Muscle of back (tissue), 11 donors: ENCODE measurements around the gene IMPG2. TPM values are rescaled to one million over a fixed set of nuclear protein-coding genes. Genes with fewer than 3 reads are reported as not detected.
A peak's percentile ranks its signal among the peaks of the same experiment; 100 is the strongest.

ENCODE experiments used
- DNase-seq, 3 donors: peaks; one replicate each; pipeline versions ENCODE4 v3.0.0 to v3.0.0-alpha.2; 2013
- polyA plus RNA-seq, 10 donors: library from polyadenylated mRNA; unstranded; fragments of 120-200 nt; gene quantifications; one replicate each; pipeline ENCODE4 v1.2.1, GENCODE V29; 2013; ENCODE audit not compliant: insufficient read length in 10 of 10

IMPG2 gene
- polyA plus RNA-seq, 10 donors = 0.30 to 2.9 (median 0.98) TPM

- no peak for DNase-seq
Measured at GRCh38 chr3:101278727-101279126, 41.6 kb downstream of the IMPG2 start.

DNA sequence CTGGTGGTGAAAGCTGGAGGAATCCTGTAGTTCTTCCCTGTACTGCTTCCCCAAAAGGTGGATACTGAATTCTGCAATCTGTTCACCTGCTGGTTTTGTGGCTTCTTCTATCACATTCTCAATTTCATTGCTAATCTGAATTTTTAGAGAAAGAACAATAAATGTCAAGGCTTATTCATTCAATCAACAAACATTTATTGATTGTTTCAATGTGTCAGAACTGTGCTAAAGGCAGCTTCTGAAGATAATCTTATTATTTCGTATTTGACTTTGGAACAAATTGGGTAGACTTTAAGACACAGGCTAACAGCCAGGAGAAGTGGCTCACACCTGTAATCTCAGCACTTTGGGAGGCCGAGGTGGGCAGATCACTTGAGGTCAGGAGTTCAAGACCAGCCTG, 46.8 kb downstream of the IMPG2 start:
- no peak for DNase-seq

GRCh38 chr3:101273156-101273555, 47.2 kb downstream of the IMPG2 start:
- DNase-seq = no peak

GRCh38 chr3:101271728-101272127, 48.6 kb downstream of the IMPG2 start:
- DNase-seq = no peak

DNA sequence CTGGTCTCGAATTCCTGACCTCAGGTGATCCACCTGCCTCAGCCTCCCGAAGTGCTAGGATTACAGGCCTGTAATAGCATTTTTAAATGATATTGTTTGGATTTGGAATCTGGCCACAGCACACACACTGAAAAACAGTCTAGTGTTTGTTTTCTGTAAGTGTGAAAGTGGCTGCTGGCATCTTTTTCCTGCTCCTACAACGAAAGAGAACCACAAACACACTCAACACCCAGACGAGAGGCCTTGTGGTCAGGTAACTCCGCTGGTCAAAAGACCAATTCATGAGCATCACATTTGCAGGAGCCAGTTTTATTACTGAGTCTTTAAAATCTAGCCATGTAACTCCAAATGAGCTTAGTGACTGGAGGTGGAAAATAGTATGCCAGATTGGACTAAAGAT, 50.2 kb downstream of the IMPG2 start:
- no peak for DNase-seq

GRCh38 chr3:101268971-101269671, 51.3 kb downstream of the IMPG2 start:
- no peak for DNase-seq

- DNase-seq = peak in 2 of 3 donors; percentile 24 to 51
Measured at GRCh38 chr3:101268141-101268540, 52.2 kb downstream of the IMPG2 start.

- DNase-seq = no peak
Measured at GRCh38 chr3:101266566-101266965, 53.8 kb downstream of the IMPG2 start.

- DNase-seq = no peak
Measured at GRCh38 chr3:101266071-101266470, 54.3 kb downstream of the IMPG2 start.

DNA sequence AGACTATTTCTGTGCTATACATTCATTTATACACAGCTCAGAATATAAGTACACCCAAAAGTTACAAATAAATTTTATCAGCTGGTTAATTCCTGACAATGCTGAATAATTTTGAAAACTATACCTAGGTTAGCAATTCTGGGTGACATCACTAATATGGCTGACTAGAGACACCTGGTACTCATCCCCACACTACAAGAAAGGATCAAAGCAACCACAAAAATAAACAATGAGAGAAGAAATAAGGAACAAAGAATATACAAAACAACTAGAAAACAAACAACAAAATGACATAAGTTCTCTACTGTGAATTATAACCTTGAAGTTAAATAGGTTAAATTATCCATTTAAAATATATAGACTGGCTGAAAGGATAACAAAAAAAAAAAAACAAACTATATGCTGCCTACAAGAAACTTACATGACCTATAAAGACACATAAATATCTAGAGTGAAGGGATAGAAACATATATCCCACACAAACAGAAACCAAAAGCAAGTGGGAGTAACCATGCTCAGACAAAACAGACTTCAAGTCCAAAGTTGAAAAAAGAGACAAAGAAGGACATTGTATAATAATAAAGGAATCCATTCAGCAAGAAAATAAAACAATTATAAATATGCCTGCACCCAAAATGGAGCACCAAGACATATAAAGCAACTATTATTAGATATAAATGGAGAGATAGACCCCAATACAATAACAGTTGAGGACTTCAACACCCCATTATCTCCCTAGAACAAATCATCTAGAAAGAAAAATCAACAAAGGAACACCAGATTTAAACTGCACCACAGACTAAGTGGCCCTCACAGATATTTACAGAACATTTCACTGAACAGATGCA, 57.8 kb downstream of the IMPG2 start:
- no peak for DNase-seq

GRCh38 chr3:101261506-101261905, 58.9 kb downstream of the IMPG2 start:
- DNase-seq = no peak

DNA sequence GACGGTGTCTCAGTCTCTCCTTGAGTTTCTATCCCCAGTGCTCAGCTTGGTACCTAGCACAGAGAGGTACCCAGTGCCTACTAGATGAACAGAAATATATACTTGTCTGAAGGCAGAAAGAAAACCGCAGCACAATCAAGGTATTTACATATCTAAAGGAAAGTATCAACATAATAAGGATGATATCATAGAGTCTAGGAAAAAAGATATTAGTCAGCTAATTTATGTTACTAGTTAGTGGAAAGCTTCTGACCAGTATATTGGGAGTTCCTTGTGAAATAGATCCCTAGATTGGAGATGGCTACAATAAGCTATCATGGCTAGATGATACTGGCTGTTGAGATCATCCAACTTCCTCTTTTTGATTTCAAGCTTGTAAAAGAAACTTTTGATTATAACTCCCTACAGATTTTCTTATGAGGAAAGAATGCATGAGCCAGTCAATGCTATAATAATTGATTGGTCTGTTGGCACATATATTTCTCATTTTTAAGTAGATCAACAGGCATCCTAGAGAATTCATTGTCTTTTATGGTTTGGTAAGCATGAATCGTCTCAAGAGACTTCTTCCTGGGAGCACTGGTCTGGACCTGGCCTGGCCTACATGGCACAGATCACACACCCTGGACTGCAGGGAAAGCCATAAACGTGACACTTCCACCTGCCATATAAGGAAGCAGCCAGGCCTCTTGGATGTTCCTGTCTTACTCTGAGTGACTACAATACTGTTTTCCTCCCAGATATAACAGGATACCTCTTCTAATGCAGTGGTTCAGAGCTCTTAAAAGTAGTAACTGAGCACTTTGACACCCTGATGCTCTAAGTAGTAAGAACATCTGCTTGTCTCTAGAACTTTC, 60.7 kb downstream of the IMPG2 start:
- DNase-seq = no peak

- DNase-seq = no peak
Measured at GRCh38 chr3:101256511-101256910, 63.9 kb downstream of the IMPG2 start.

- no peak for DNase-seq
Measured at GRCh38 chr3:101255441-101255840, 64.9 kb downstream of the IMPG2 start.

- DNase-seq = no peak
Measured at GRCh38 chr3:101253396-101253795, 67.0 kb downstream of the IMPG2 start.

- no peak for DNase-seq
Measured at GRCh38 chr3:101252945-101253344, 67.4 kb downstream of the IMPG2 start.

- no peak for DNase-seq
Measured at GRCh38 chr3:101252307-101252706, 68.1 kb downstream of the IMPG2 start.

GRCh38 chr3:101251441-101251840, 68.9 kb downstream of the IMPG2 start:
- DNase-seq = no peak

GRCh38 chr3:101249522-101249921, 70.9 kb downstream of the IMPG2 start:
- no peak for DNase-seq

DNA sequence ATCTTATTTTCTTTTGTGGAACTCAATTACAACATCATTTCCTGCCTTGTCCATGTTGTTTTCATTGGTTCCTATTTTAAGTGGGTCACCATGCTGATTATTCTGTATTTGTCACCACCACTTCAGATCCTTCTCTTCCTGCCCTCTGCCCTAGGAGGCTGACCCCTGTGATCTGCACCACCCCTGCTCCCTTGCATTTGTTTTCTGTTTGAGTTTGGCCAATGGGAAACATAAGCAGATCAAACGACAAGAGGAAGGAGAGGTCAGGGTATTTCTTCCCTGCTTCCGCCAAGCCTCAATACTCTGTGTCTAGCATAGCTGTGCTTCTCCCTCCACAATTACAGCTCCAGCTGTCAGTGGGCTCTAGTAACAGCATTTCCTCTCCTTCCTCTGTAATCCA, 71.6 kb downstream of the IMPG2 start:
- no peak for DNase-seq

- no peak for DNase-seq
Measured at GRCh38 chr3:101244212-101244575, 76.2 kb downstream of the IMPG2 start.
